Panc1 (cell line): ENCODE data around the gene FBXL17. TPM values are rescaled to one million over a fixed set of nuclear protein-coding genes. Genes with fewer than 3 reads are reported as not detected.

Experiments used
- ATAC-seq: fragments of 200-7000 bp; cut with Tn5 transposase; 2 replicates; pipeline ENCODE4 v1.9.1; 2020; ENCODE audit warnings: mild to moderate bottlenecking, moderate library complexity
- BruUV-seq: library from RNA; stranded (reverse); fragments of 400-500 nt; replicated peaks from 2 replicates; lab custom pipeline; 2021; lab: Mats Ljungman, UMichigan
- CTCF ChIA-PET: fragments of 300-600 bp; sonication (Branson Sonifier 250); formaldehyde crosslinking; loops from one replicate; lab custom pipeline; 2022; ENCODE audit warnings: antibody characterized with exemption; lab: Charles Lee
- POLR2A ChIA-PET: fragments of 300-600 bp; sonication (Branson Sonifier 250); formaldehyde crosslinking; loops from one replicate; lab custom pipeline; 2022; ENCODE audit warnings: antibody characterized with exemption; lab: Charles Lee
- DNase-seq: peaks from one replicate; pipeline ENCODE4 v3.0.0-alpha.2; 2010; ENCODE audit warnings: low read depth, low spot score
- H3K27ac ChIP-seq: 2 replicates; pipeline ENCODE4 v1.5.1; 2011; ENCODE audit warnings: mild to moderate bottlenecking, low read length, inconsistent platforms
- H3K27me3 ChIP-seq: fragments of 200-500 bp; sonication (Bioruptor generic); 2 replicates; pipeline ENCODE4 v1.6.0; 2014; ENCODE audit warnings: low read length, inconsistent platforms; ENCODE audit not compliant: control insufficient read depth, insufficient read depth
- H3K36me3 ChIP-seq: fragments of 200-500 bp; sonication (Bioruptor generic); 2 replicates; pipeline ENCODE4 v1.5.1; 2014; ENCODE audit warnings: inconsistent platforms, mild to moderate bottlenecking, low read length, moderate library complexity; ENCODE audit not compliant: control insufficient read depth, insufficient read depth
- H3K4me1 ChIP-seq: 2 replicates; pipeline ENCODE4 v1.5.1; 2011; ENCODE audit warnings: inconsistent platforms, mild to moderate bottlenecking, low read length, moderate library complexity; ENCODE audit not compliant: control insufficient read depth, insufficient read depth
- H3K4me3 ChIP-seq, 2 experiments: 2 replicates each; pipeline ENCODE4 v1.5.1; 2011 to 2012; ENCODE audit warnings: low read depth in 2 of 2, low read length in 2 of 2, mild to moderate bottlenecking in 2 of 2, inconsistent platforms in 1 of 2, moderate library complexity in 1 of 2
- H3K9me3 ChIP-seq: fragments of 200-500 bp; sonication (Bioruptor generic); 2 replicates; pipeline ENCODE4 v1.5.1; 2014; ENCODE audit warnings: low read depth, mild to moderate bottlenecking, inconsistent platforms, low read length, moderate library complexity; ENCODE audit not compliant: control insufficient read depth, insufficient read depth
- POLR2AphosphoS5 ChIP-seq: IDR thresholded peaks from 2 replicates; pipeline ENCODE4 v1.6.1; 2012; ENCODE audit warnings: mild to moderate bottlenecking, low read depth, low read length, moderate library complexity
- SIN3A ChIP-seq: IDR thresholded peaks from 2 replicates; pipeline ENCODE4 v1.6.1; 2012; ENCODE audit warnings: low read depth, mild to moderate bottlenecking, low read length, moderate library complexity, borderline replicate concordance; ENCODE audit not compliant: insufficient read depth
- TCF7L2 ChIP-seq: IDR thresholded peaks from 2 replicates; pipeline ENCODE4 v1.6.1; 2011; ENCODE audit warnings: mild to moderate bottlenecking, low read depth, low read length, inconsistent platforms
- in situ Hi-C: cut with HindIII; loops from 2 replicates; pipeline ENCODE4 v1.10.0; 2016; ENCODE audit warnings: low sequenced_read_pairs, low pct_unique_long_range_greater_than_20kb
- intact Hi-C: fragments of 100-400 bp; cut with micrococcal nuclease; formaldehyde crosslinking; loops from one replicate; pipeline ENCODE4 v1.10.0; 2022; ENCODE audit not compliant: unreplicated experiment
- total RNA-seq: library from RNA; stranded (reverse); gene quantifications from one replicate; pipeline ENCODE4 v1.2.1, GENCODE V29; 2021; ENCODE audit not compliant: unreplicated experiment
- TF ChIP-seq, protein P1 (sequence below), 2 experiments: IDR thresholded peaks; 2 replicates each; pipeline ENCODE4 v1.6.1; 2011 to 2012; ENCODE audit warnings: low read depth in 2 of 2, control low read depth in 1 of 2, low read length in 1 of 2, mild to moderate bottlenecking in 1 of 2, moderate library complexity in 1 of 2; ENCODE audit not compliant: insufficient read depth in 1 of 2
- TF ChIP-seq, protein P2 (sequence below): fragments of 450-650 bp; IDR thresholded peaks from 2 replicates; pipeline ENCODE4 v1.5.1; 2017; ENCODE audit warnings: mild to moderate bottlenecking

The FBXL17 gene
- total RNA-seq, 1 experiment from 2014 or later: 17.4 TPM

DNA sequence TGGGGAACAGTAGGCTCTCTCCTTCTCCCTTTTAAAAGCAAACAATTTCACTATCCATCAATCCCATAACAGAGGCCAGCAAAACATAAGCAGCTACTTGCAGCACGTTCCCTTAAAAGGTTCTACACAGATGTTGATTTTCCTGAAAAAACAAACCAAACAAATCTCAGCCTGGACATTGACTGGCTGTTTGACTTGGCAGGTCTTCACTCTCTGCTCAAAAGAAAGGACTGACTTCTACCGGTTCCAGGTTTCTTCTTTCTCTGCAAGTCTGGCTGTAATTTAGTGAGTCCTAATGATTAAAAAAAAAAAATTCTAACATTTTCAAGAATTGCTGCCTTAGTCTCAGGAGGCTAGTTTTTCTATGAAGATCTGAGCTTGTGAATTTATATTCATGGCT, 508.0 kb downstream of the FBXL17 start:
- Histone ChIP-seq H3K36me3 (no peaks in the 10 kb centered on the region), H3K4me1 (no peaks in the 10 kb centered on the region; the same call in 1 of the 2 replicates), H3K27me3 (no peaks in the 10 kb centered on the region), H3K9me3 (no peaks in the 10 kb centered on the region), H3K4me3 (no peak overlapping the region), H3K27ac (no peak overlapping the region)
- ATAC-seq: no peak
- intact Hi-C loops (no loop called here), in situ Hi-C loops (no loop called here)
- no peak for TF ChIP-seq TCF7L2
- TF ChIP-seq, protein P1, sequence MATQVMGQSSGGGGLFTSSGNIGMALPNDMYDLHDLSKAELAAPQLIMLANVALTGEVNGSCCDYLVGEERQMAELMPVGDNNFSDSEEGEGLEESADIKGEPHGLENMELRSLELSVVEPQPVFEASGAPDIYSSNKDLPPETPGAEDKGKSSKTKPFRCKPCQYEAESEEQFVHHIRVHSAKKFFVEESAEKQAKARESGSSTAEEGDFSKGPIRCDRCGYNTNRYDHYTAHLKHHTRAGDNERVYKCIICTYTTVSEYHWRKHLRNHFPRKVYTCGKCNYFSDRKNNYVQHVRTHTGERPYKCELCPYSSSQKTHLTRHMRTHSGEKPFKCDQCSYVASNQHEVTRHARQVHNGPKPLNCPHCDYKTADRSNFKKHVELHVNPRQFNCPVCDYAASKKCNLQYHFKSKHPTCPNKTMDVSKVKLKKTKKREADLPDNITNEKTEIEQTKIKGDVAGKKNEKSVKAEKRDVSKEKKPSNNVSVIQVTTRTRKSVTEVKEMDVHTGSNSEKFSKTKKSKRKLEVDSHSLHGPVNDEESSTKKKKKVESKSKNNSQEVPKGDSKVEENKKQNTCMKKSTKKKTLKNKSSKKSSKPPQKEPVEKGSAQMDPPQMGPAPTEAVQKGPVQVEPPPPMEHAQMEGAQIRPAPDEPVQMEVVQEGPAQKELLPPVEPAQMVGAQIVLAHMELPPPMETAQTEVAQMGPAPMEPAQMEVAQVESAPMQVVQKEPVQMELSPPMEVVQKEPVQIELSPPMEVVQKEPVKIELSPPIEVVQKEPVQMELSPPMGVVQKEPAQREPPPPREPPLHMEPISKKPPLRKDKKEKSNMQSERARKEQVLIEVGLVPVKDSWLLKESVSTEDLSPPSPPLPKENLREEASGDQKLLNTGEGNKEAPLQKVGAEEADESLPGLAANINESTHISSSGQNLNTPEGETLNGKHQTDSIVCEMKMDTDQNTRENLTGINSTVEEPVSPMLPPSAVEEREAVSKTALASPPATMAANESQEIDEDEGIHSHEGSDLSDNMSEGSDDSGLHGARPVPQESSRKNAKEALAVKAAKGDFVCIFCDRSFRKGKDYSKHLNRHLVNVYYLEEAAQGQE (IDR thresholded peaks at IDR 0.05; ENCODE audit: insufficient read depth in 1 of 2, low read depth in 2 of 2, low read length in 1 of 2): no peak
- TF ChIP-seq SIN3A: no peak
- TF ChIP-seq POLR2AphosphoS5: no peak
- POLR2A ChIA-PET: interaction anchor here (0.6 kb wide), 1 partner anchor 50 kb away, joined by 9 read pairs; no protein-coding TSS in a partner anchor
- BruUV-seq: no TSS peak
- no peak for DNase-seq
- CTCF ChIA-PET: no interaction called here

DNA sequence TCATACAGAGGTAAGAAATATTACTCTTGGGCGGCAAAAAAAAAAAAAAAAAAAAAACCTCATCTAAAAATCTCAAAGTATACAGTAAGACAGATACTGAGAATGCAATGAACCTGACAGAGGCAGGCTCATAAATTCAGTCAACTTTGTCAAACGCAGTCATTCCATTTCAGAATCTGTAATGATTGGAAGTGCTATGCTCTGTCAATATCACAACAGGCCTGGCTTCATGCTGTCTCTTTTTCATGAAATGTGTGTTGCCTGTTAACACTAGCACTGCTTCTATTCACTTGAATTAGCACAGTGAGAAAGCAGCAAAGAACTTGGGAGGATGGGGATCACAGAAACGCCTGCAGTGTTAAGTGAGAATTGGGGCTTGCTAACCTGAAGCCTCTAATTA, 510.9 kb downstream of the FBXL17 start:
- Histone ChIP-seq H3K27ac (no peak overlapping the region), H3K36me3 (no peaks in the 10 kb centered on the region), H3K4me3 (no peak overlapping the region), H3K4me1 (no peaks in the 10 kb centered on the region; the same call in 1 of the 2 replicates), H3K9me3 (no peaks in the 10 kb centered on the region), H3K27me3 (no peaks in the 10 kb centered on the region)
- in situ Hi-C loops: no loop called here
- DNase-seq (no peak), ATAC-seq (no peak)
- intact Hi-C loops: no loop called here
- ChIA-PET POLR2A (no interaction called here), CTCF (no interaction called here)
- TF ChIP-seq, protein P2, sequence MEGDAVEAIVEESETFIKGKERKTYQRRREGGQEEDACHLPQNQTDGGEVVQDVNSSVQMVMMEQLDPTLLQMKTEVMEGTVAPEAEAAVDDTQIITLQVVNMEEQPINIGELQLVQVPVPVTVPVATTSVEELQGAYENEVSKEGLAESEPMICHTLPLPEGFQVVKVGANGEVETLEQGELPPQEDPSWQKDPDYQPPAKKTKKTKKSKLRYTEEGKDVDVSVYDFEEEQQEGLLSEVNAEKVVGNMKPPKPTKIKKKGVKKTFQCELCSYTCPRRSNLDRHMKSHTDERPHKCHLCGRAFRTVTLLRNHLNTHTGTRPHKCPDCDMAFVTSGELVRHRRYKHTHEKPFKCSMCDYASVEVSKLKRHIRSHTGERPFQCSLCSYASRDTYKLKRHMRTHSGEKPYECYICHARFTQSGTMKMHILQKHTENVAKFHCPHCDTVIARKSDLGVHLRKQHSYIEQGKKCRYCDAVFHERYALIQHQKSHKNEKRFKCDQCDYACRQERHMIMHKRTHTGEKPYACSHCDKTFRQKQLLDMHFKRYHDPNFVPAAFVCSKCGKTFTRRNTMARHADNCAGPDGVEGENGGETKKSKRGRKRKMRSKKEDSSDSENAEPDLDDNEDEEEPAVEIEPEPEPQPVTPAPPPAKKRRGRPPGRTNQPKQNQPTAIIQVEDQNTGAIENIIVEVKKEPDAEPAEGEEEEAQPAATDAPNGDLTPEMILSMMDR: no peak
- TF ChIP-seq TCF7L2 (no peak), SIN3A (no peak), POLR2AphosphoS5 (no peak)
- TF ChIP-seq, protein P1 (IDR thresholded peaks at IDR 0.05; ENCODE audit: insufficient read depth in 1 of 2, low read depth in 2 of 2, low read length in 1 of 2): no peak
- no TSS peak for BruUV-seq
